HCT116 (cell line): ENCODE measurements around the gene PRTG. TPM values are rescaled to one million over a fixed set of nuclear protein-coding genes. Genes with fewer than 3 reads are reported as not detected.

Experiments
- ATAC-seq: fragments of 200-7000 bp; cut with Tn5 transposase; 2 replicates; pipeline ENCODE4 v1.9.1; 2020; ENCODE audit warnings: mild to moderate bottlenecking, moderate library complexity
- BruUV-seq: library from RNA; stranded (reverse); fragments of 400-500 nt; replicated peaks from 2 replicates; lab custom pipeline; 2021; lab: Mats Ljungman, UMichigan
- CTCF ChIA-PET: fragments of 300-600 bp; sonication (Branson Sonifier 250); formaldehyde crosslinking; loops from one replicate; lab custom pipeline; 2021; ENCODE audit warnings: antibody characterized with exemption; lab: Charles Lee
- POLR2A ChIA-PET: fragments of 300-600, 350-600 bp; sonication (Branson Sonifier 250); formaldehyde crosslinking; loops from one replicate; lab custom pipeline; 2021; ENCODE audit warnings: antibody characterized with exemption; lab: Charles Lee
- RAD21 ChIA-PET, 2 experiments: fragments of 300-600 bp; sonication (Branson Sonifier 250); formaldehyde crosslinking; loops; one replicate each; lab custom pipeline; 2023; ENCODE audit warnings: low total read pairs in 2 of 2; ENCODE audit not compliant: uncharacterized antibody in 2 of 2, unreplicated experiment in 2 of 2, low non-redundant PET in 1 of 2; lab: Charles Lee
- DNase-seq: peaks from one replicate; pipeline ENCODE4 v3.0.0-alpha.2; 2010; ENCODE audit warnings: low read depth, low spot score
- H2AFZ ChIP-seq: fragments of 200-600 bp; shearing (Covaris generic), sonication (generic); 2 replicates; pipeline ENCODE4 v1.6.1; 2017; ENCODE audit warnings: low read depth, mixed run types, mixed read lengths, antibody characterized with exemption, low read length; ENCODE audit not compliant: poor library complexity, severe bottlenecking
- H3K27ac ChIP-seq: 2 replicates; pipeline ENCODE4 v1.5.1; 2012; ENCODE audit warnings: low read depth, low read length
- H3K27me3 ChIP-seq: fragments of 200-600 bp; sonication (generic); 2 replicates; pipeline ENCODE4 v1.6.1; 2016; ENCODE audit warnings: mixed run types, low read length, mixed read lengths; ENCODE audit not compliant: insufficient read depth
- H3K36me3 ChIP-seq, 2 experiments: fragments of 200-500 bp in 1 of 2; fragments of 200-600 bp in 1 of 2; sonication (Bioruptor generic) in 1 of 2; sonication (generic) in 1 of 2; 2 replicates each; pipeline versions ENCODE4 v1.5.1 to v1.6.1; 2014 to 2016; ENCODE audit warnings: low read length in 2 of 2, inconsistent platforms in 1 of 2, mixed read lengths in 1 of 2, mixed run types in 1 of 2; ENCODE audit not compliant: insufficient read depth in 2 of 2, control insufficient read depth in 1 of 2
- H3K4me1 ChIP-seq, 2 experiments: fragments of 200-600 bp in 1 of 2; sonication (generic) in 1 of 2; 2 replicates each; pipeline versions ENCODE4 v1.5.1 to v1.6.1; 2012 to 2017; ENCODE audit warnings: low read length in 2 of 2, inconsistent platforms in 1 of 2, mild to moderate bottlenecking in 1 of 2, mixed read lengths in 1 of 2, mixed run types in 1 of 2, moderate library complexity in 1 of 2; ENCODE audit not compliant: insufficient read depth in 2 of 2, control insufficient read depth in 1 of 2
- H3K4me2 ChIP-seq: fragments of 200-600 bp; sonication (generic); 2 replicates; pipeline ENCODE4 v1.6.1; 2017; ENCODE audit warnings: mixed run types, low read length, mixed read lengths
- H3K4me3 ChIP-seq, 2 experiments: fragments of 200-600 bp in 1 of 2; sonication (generic) in 1 of 2; replicated peaks in 1 of 2; 2 replicates each; pipeline ENCODE4 v1.5.1; 2011 to 2016; ENCODE audit warnings: low read length in 2 of 2, control low read depth in 1 of 2, low read depth in 1 of 2, mild to moderate bottlenecking in 1 of 2, mixed read lengths in 1 of 2, mixed run types in 1 of 2
- H3K79me2 ChIP-seq: fragments of 200-600 bp; sonication (generic); 2 replicates; pipeline ENCODE4 v1.6.1; 2017; ENCODE audit warnings: mild to moderate bottlenecking, mixed run types, low read length, moderate library complexity, mixed read lengths; ENCODE audit not compliant: insufficient read depth
- H3K9ac ChIP-seq: fragments of 200-600 bp; sonication (generic); 2 replicates; pipeline ENCODE4 v1.6.1; 2016; ENCODE audit warnings: low read length, mixed read lengths
- H3K9me2 ChIP-seq: fragments of 200-600 bp; sonication (generic), shearing (Covaris generic); 2 replicates; pipeline ENCODE4 v1.6.1; 2017; ENCODE audit warnings: mixed run types, mild to moderate bottlenecking, moderate library complexity; ENCODE audit not compliant: insufficient read depth
- H3K9me3 ChIP-seq, 2 experiments: fragments of 200-500 bp in 1 of 2; fragments of 200-600 bp in 1 of 2; sonication (Bioruptor generic) in 1 of 2; sonication (generic) in 1 of 2; 2 replicates each; pipeline ENCODE4 v1.6.1; 2014 to 2017; ENCODE audit warnings: low read length in 2 of 2, mixed read lengths in 2 of 2, inconsistent platforms in 1 of 2, low read depth in 1 of 2, mild to moderate bottlenecking in 1 of 2, mixed run types in 1 of 2, moderate library complexity in 1 of 2; ENCODE audit not compliant: control insufficient read depth in 1 of 2, insufficient read depth in 1 of 2
- H4K20me1 ChIP-seq: fragments of 200-600 bp; sonication (generic), shearing (Covaris generic); 2 replicates; pipeline ENCODE4 v1.6.1; 2017; ENCODE audit warnings: mixed run types, mild to moderate bottlenecking, moderate library complexity; ENCODE audit not compliant: insufficient read depth
- EGR1 ChIP-seq: IDR thresholded peaks from 2 replicates; pipeline ENCODE4 v1.6.1; 2012; ENCODE audit warnings: low read depth
- EZH2 ChIP-seq: fragments of 200-600 bp; sonication (generic); IDR thresholded peaks from 2 replicates; pipeline ENCODE4 v1.6.1; 2017; ENCODE audit warnings: antibody characterized with exemption, mixed run types
- EZH2phosphoT487 ChIP-seq: fragments of 200-600 bp; IDR thresholded peaks from 2 replicates; pipeline ENCODE4 v1.6.1; 2018; ENCODE audit warnings: antibody characterized with exemption, borderline replicate concordance
- POLR2AphosphoS5 ChIP-seq: IDR thresholded peaks from 2 replicates; pipeline ENCODE4 v1.6.1; 2011; ENCODE audit warnings: mild to moderate bottlenecking, low read depth, low read length, moderate library complexity
- REST ChIP-seq: IDR thresholded peaks from 2 replicates; pipeline ENCODE4 v1.6.1; 2012; ENCODE audit warnings: low read depth
- TCF7L2 ChIP-seq: IDR thresholded peaks from 2 replicates; pipeline ENCODE4 v1.7.0; 2011; ENCODE audit warnings: borderline replicate concordance, inconsistent platforms; ENCODE audit not compliant: insufficient read depth, insufficient read length; ENCODE audit errors: extremely low read depth
- ZFX ChIP-seq: fragments of 450-650 bp; IDR thresholded peaks from 2 replicates; pipeline ENCODE4 v1.6.1; 2017
- intact Hi-C: fragments of 100-400 bp; cut with micrococcal nuclease; formaldehyde crosslinking; loops from 2 replicates; pipeline ENCODE4 v1.10.0; 2022
- total RNA-seq: library from RNA; stranded (reverse); gene quantifications from one replicate; pipeline ENCODE4 v1.2.1, GENCODE V29; 2021; ENCODE audit not compliant: unreplicated experiment
- TF ChIP-seq, protein P1 (sequence below): IDR thresholded peaks from 2 replicates; pipeline ENCODE4 v1.6.1; 2012

The PRTG gene
- total RNA-seq, 1 experiment from 2014 or later = not detected

DNA sequence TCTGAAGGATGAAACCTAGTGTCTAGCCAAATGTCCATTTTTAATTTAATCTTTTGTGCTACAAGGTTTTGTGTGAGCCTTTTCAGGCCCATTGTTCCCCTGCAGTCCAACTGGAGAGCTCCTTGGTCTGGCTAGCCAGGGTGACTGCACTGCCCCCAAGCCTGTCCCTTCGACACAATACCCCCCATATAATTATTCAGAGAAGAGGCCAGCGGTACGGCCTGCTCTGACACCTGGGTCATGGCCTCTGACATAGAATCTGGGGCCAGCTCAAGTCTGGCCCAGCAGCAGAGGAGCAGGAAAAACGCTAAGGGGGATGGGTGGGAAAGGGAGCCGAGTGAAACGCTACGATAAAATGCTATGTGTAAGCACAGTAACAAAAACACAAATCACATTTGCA is 90.6 kb downstream of the PRTG start:
- H4K20me1 ChIP-seq = no peaks in the 10 kb centered on the region
- no peaks in the 10 kb centered on the region for H3K36me3 ChIP-seq
- H3K27me3 ChIP-seq = no peaks in the 10 kb centered on the region
- ATAC-seq (no peak), DNase-seq (no peak)
- TF ChIP-seq EZH2phosphoT487 (no peak), REST (no peak), ZFX (no peak), EZH2 (no peak), POLR2AphosphoS5 (no peak), EGR1 (no peak), TCF7L2 (no peak)
- TF ChIP-seq, protein P1, sequence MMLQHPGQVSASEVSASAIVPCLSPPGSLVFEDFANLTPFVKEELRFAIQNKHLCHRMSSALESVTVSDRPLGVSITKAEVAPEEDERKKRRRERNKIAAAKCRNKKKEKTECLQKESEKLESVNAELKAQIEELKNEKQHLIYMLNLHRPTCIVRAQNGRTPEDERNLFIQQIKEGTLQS = no peak
- no peaks in the 10 kb centered on the region for H3K79me2 ChIP-seq
- no peak overlapping the region for H2AFZ ChIP-seq
- H3K4me2 ChIP-seq = no peak overlapping the region
- no peaks in the 10 kb centered on the region for H3K9me3 ChIP-seq
- BruUV-seq = no TSS peak
- H3K9me2 ChIP-seq = no peaks in the 10 kb centered on the region
- ChIA-PET POLR2A (no interaction called here), CTCF (interaction anchor here (1.0 kb wide), 1 partner anchor 147 kb away, joined by 3 read pairs; no protein-coding TSS in a partner anchor), RAD21 (no interaction called here)
- H3K4me3 ChIP-seq = no peak overlapping the region
- no peaks in the 10 kb centered on the region for H3K4me1 ChIP-seq
- H3K9ac ChIP-seq = no peak overlapping the region
- intact Hi-C loops = no loop called here
- H3K27ac ChIP-seq = no peak overlapping the region
